A673 (cell line): Measurements from ENCODE around the gene DGUOK.

Experiments used
- EZH2 ChIP-seq: fragments of 200-600 bp; sonication (generic); IDR thresholded peaks from 2 replicates; pipeline ENCODE4 v1.6.1; 2017; ENCODE audit warnings: borderline replicate concordance, low read depth, mild to moderate bottlenecking, mixed read lengths, antibody characterized with exemption, low read length; ENCODE audit not compliant: poor library complexity, severe bottlenecking
- TF ChIP-seq, protein P1 (sequence below): fragments of 300-800, 200-600 bp; sonication (generic); conservative IDR thresholded peaks from 2 replicates; pipeline ENCODE4 v1.5.1; 2017; ENCODE audit warnings: low read depth, mild to moderate bottlenecking, antibody characterized with exemption, low read length, moderate library complexity, mixed read lengths

DNA sequence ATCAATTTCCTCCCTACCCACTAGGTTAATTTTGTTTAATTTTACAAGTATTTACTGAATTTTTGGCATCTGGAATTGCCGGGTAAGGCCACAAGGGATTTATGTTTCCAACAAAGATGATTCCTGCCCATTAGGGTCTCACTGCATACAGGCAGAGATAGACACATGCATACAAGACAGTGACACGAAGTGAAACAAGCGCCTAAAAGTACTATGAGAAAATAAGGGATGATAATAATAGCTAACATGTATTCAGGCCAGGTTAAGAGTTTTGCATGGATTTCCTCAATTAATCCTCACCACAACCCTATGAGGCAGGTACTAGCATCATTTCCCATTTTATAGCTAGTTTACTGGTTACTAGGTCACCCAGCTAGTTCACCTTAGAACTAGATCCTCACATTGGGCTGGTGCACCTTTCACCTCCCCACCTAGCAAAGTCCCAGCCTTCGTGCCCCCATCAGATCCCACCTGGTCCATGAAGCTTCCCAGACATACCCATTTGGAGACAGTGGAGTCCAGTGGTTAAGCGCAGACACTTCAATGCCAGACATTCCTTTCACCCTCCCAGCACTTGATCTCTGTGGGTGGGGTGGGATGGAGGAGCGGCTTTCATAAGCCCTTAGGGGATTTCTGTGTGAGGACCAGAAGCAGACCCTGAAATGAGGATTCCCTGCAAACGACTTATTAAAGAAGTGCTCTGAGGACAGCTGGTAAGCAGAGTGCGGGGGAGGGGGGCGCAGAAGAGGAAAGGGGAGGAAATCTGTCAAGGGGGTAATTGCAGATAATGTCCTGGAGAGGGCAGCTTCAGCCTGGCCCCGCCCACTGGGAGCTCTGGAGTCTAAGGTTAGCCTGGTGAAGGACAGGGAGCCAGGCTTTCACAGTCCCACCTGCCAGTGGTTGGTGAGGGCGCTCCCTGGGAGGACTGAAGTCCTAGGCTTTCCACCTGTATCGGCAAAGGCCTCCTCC, 5.8 kb upstream of the DGUOK start:
- TF ChIP-seq, protein P1, sequence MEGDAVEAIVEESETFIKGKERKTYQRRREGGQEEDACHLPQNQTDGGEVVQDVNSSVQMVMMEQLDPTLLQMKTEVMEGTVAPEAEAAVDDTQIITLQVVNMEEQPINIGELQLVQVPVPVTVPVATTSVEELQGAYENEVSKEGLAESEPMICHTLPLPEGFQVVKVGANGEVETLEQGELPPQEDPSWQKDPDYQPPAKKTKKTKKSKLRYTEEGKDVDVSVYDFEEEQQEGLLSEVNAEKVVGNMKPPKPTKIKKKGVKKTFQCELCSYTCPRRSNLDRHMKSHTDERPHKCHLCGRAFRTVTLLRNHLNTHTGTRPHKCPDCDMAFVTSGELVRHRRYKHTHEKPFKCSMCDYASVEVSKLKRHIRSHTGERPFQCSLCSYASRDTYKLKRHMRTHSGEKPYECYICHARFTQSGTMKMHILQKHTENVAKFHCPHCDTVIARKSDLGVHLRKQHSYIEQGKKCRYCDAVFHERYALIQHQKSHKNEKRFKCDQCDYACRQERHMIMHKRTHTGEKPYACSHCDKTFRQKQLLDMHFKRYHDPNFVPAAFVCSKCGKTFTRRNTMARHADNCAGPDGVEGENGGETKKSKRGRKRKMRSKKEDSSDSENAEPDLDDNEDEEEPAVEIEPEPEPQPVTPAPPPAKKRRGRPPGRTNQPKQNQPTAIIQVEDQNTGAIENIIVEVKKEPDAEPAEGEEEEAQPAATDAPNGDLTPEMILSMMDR: peak; percentile 21; the same call in 1 of the 2 replicates
- TF ChIP-seq EZH2: no peak
